Effector memory CD8-positive, alpha-beta T cell (primary cell): ENCODE measurements around the gene ATXN7.

Experiments used
- ATAC-seq: fragments of 150-1000 bp; cut with Tn5 transposase; replicated peaks from 2 replicates; pipeline ENCODE4 v1.10.0; 2021; ENCODE audit warnings: mild to moderate bottlenecking, moderate library complexity
- DNase-seq, 3 experiments: peaks; one replicate each; pipeline ENCODE4 v3.0.0; 2021
- H3K27ac Mint-ChIP-seq, 2 donors: one replicate each; pipeline ENCODE4 v1.8.0; 2022; ENCODE audit warnings: mild to moderate bottlenecking in 2 of 2, mixed read lengths in 2 of 2, moderate library complexity in 2 of 2
- H3K27me3 Mint-ChIP-seq, 2 donors: one replicate each; pipeline ENCODE4 v1.8.0; 2022; ENCODE audit warnings: mixed read lengths in 2 of 2
- H3K36me3 Mint-ChIP-seq: one replicate; pipeline ENCODE4 v1.8.0; 2022; ENCODE audit warnings: mild to moderate bottlenecking, moderate library complexity, mixed read lengths; ENCODE audit not compliant: insufficient read depth
- H3K4me1 Mint-ChIP-seq, 2 donors: one replicate each; pipeline ENCODE4 v1.8.0; 2022; ENCODE audit warnings: low read depth in 2 of 2, mixed read lengths in 2 of 2
- H3K4me3 Mint-ChIP-seq, 2 donors: one replicate each; pipeline ENCODE4 v1.8.0; 2022; ENCODE audit warnings: mild to moderate bottlenecking in 2 of 2, mixed read lengths in 2 of 2, moderate library complexity in 2 of 2
- H3K9me3 Mint-ChIP-seq, 2 donors: one replicate each; pipeline ENCODE4 v1.8.0; 2022; ENCODE audit warnings: mixed read lengths in 2 of 2

Gene ATXN7

DNA sequence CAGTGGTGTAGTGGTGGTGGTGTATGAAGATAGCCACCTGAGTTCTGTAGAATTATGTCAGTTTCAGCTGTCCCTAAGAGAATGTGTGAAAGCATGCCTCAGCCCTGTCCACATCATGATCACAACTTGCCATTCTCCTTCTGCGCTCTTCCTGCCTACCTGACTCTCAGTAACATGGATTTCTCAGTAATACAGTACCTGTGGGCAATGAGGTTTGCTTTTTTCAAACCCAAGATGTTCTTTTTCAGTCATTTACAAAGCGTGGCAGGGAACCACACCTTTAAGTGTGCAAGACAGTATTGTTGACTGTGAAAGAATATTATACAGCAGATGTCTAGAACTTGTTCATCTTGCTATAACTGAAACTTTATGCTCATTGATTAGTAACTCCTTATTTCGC is 120.7 kb downstream of the ATXN7 start:
- ATAC-seq (no peak), DNase-seq (no peak)
- H3K4me3 Mint-ChIP-seq = no peak overlapping the region
- H3K9me3 Mint-ChIP-seq = no peaks in the 10 kb centered on the region
- H3K4me1 Mint-ChIP-seq = peaks cover 30 to 52% of the 10 kb centered on the region in 2 donors
- H3K27me3 Mint-ChIP-seq = no peaks in the 10 kb centered on the region
- peaks cover 82% of the 10 kb centered on the region for H3K36me3 Mint-ChIP-seq
- peak overlapping the region in 1 of 2 donors; percentile 14 for H3K27ac Mint-ChIP-seq

DNA sequence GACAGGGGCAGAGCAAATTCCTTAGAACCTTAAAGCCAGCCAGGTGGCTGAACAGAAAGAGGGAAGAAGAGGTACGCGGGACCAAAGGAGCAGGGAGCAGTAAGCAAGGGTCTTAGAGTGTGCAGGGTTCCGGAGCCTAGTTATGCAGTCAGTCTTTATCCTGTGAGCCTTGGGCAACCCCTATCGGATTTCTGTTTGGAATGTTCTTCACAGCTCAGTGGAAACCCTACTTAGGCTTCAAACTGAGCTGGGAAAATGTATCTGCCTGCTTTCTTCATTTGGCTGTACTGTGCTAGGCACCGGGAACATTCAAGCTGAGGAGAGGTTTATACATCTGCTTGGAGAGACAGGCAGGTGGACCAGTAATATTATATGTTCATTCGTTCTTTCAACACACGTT is 122.5 kb downstream of the ATXN7 start:
- Mint-ChIP-seq H3K4me1 (peaks cover 21 to 37% of the 10 kb centered on the region in 2 donors), H3K9me3 (no peaks in the 10 kb centered on the region), H3K36me3 (peaks cover 87% of the 10 kb centered on the region), H3K27me3 (no peaks in the 10 kb centered on the region), H3K4me3 (no peak overlapping the region), H3K27ac (peak overlapping the region in 1 of 2 donors; percentile 82)
- no peak for DNase-seq
- no peak for ATAC-seq

DNA sequence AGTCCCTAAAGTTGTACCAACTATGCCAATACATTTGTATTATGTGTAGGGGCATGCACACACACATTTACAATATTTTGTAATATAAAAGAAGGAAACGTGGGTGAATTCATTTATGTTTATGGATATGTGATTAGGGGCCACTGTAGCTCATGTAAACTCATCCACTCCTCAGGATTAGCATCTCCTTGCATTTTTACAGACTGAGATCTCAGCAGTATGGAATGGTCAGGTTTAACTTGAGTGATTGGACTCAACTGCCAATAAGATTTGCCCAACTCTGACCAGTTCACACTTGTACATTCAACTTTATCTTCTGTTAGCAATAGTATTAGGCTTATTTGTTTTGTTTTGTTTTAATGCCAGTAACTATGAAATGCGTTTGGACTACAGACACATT is 123.2 kb downstream of the ATXN7 start:
- ATAC-seq = no peak
- H3K4me1 Mint-ChIP-seq = peaks cover 22 to 37% of the 10 kb centered on the region in 2 donors
- H3K4me3 Mint-ChIP-seq = no peak overlapping the region
- H3K36me3 Mint-ChIP-seq = peaks cover 85% of the 10 kb centered on the region
- DNase-seq = no peak
- peak overlapping the region; percentile 30 to 61 for H3K27ac Mint-ChIP-seq
- H3K27me3 Mint-ChIP-seq = no peaks in the 10 kb centered on the region
- H3K9me3 Mint-ChIP-seq = no peaks in the 10 kb centered on the region

GRCh38 chr3:63988943-63989342 is 125.3 kb downstream of the ATXN7 start:
- Mint-ChIP-seq H3K9me3 (no peaks in the 10 kb centered on the region), H3K36me3 (peaks cover 81% of the 10 kb centered on the region), H3K27ac (peak overlapping the region in 1 of 2 donors; percentile 2), H3K4me1 (peaks cover 24 to 28% of the 10 kb centered on the region in 2 donors), H3K27me3 (no peaks in the 10 kb centered on the region), H3K4me3 (no peak overlapping the region)
- ATAC-seq (no peak), DNase-seq (no peak)

- Mint-ChIP-seq H3K36me3 (peaks cover 80% of the 10 kb centered on the region), H3K4me1 (peaks cover 18 to 21% of the 10 kb centered on the region in 2 donors), H3K27me3 (no peaks in the 10 kb centered on the region), H3K4me3 (no peak overlapping the region), H3K9me3 (no peaks in the 10 kb centered on the region), H3K27ac (peak overlapping the region; percentile 33 to 72)
- ATAC-seq (no peak), DNase-seq (no peak)
Observed at GRCh38 chr3:63990204-63990603, 126.5 kb downstream of the ATXN7 start.

DNA sequence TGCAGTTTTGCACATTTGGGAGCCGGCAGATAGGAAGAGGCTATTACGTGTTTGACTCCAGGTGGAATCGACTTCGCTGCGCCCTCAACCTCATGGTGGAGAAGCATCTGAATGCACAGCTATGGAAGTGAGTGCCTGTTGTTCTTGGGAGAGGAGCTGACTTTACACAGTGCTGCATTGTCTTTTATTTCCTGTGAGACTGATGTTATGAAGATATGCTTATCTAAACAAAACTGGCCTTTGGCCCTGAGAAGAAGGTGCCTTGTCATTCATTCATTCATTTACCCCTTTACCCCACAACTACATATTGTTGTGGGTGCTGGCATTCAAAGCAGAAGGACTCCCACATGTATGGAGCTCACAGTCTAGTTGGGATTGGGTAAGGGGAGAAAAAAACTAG is 127.1 kb downstream of the ATXN7 start:
- H3K27ac Mint-ChIP-seq = peak overlapping the region; percentile 33 to 72
- no peak overlapping the region for H3K4me3 Mint-ChIP-seq
- ATAC-seq (no peak), DNase-seq (no peak)
- H3K27me3 Mint-ChIP-seq = no peaks in the 10 kb centered on the region
- peaks cover 80% of the 10 kb centered on the region for H3K36me3 Mint-ChIP-seq
- peaks cover 15 to 16% of the 10 kb centered on the region in 2 donors for H3K4me1 Mint-ChIP-seq
- no peaks in the 10 kb centered on the region for H3K9me3 Mint-ChIP-seq

DNA sequence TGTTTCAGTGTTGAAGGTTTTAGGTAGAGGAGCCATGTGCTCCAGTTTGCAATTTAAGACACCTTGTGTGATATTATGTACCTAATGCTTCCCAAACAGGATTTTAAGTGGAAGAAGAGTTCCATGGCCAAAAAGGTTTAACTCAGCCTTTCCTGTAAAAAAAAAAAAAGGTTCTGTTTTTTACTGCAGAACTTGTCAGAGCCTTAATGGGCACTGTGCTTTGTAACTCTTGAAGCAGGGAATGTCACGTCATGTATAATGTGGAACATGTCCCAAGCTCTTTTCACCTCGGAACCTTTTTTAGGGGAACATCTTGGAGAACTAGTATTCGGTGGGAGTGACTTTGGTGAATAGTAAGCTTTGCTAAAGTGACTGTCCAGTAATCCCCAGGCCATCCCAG is 128.0 kb downstream of the ATXN7 start:
- DNase-seq (no peak), ATAC-seq (no peak)
- H3K36me3 Mint-ChIP-seq = peaks cover 86% of the 10 kb centered on the region
- H3K27me3 Mint-ChIP-seq = no peaks in the 10 kb centered on the region
- peaks cover 9 to 14% of the 10 kb centered on the region in 2 donors for H3K4me1 Mint-ChIP-seq
- H3K4me3 Mint-ChIP-seq = no peak overlapping the region
- peak overlapping the region; percentile 72 to 79 for H3K27ac Mint-ChIP-seq
- H3K9me3 Mint-ChIP-seq = no peaks in the 10 kb centered on the region

- Mint-ChIP-seq H3K4me1 (peaks cover 11 to 14% of the 10 kb centered on the region in 2 donors), H3K27ac (peak overlapping the region; percentile 63 to 79), H3K9me3 (no peaks in the 10 kb centered on the region), H3K4me3 (no peak overlapping the region), H3K36me3 (peaks cover 89% of the 10 kb centered on the region), H3K27me3 (no peaks in the 10 kb centered on the region)
- DNase-seq = no peak
- no peak for ATAC-seq
Observed at GRCh38 chr3:63992516-63993209, 129.0 kb downstream of the ATXN7 start.

DNA sequence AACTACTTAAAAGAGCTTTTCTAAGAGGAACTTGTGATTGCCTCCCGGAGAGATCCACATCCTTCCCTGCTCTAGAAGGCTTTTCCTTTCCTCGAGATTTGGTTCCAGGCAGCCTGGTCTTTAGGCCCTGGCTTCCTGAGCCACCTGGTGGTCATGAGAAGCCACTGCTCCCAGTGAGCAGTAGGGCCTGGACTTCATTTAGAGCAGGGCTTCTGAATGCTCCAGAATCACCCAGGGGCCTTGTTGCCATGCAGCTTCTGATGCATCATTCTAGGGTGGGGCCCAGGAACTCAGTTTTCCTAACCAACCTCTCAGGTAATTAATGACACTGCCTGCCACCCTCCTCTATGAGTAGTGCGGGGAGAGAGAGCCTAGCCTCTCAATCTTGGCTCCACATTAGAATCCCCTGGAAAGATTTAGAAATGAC is 130.0 kb downstream of the ATXN7 start:
- Mint-ChIP-seq H3K27me3 (no peaks in the 10 kb centered on the region), H3K4me1 (peaks cover 11 to 15% of the 10 kb centered on the region in 2 donors), H3K4me3 (no peak overlapping the region), H3K9me3 (no peaks in the 10 kb centered on the region), H3K27ac (peak overlapping the region in 1 of 2 donors; percentile 63), H3K36me3 (peaks cover 84% of the 10 kb centered on the region)
- ATAC-seq (peak; percentile 90), DNase-seq (peak; percentile 49 to 53 (median 51))

- H3K4me1 Mint-ChIP-seq = peaks cover 11 to 20% of the 10 kb centered on the region in 2 donors
- no peak for DNase-seq
Observed at GRCh38 chr3:63995086-63995485, 131.4 kb downstream of the ATXN7 start.

DNA sequence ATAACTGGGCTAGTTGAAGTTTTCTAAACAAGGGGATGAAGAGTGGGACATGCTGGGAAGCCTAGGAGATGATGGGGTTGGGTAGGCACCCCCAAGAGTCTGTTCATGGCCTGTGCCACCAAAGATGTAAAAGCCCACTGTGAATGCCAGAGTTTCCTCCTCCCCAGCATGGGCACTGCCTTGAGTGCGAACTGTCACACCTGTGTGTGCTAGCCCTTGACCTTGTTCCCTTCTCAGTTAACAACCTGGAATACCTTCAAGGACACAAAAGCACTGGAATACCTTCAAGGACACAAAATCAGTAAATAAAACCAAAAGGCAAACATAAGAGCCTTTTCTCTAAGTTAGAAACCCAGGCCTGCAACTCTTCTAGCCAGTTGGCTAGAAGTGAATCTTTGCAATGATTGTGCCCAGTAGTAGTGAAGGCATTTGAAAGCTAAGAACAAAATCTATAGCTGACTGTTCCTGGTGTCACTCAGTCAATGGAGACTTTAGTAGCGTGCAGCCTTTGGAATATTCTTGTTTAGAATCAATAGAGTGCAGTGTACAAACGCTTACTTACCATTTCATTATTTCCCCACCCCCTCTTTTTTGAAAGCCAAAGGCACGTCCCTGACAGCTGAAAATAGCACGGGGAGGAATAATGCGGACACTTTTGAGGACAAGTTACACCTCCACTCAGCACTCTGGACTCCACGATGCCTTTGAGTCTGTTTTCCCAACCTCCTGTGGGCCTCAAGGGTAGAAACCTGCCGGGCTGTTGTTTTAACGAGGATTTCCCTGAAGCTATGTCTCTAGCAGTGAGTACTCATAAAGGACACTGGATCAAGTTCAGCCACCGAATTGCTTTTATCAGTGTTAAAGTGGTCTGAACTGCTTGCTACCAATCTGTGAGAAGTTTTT is 135.4 kb downstream of the ATXN7 start:
- Mint-ChIP-seq H3K27ac (peak overlapping the region; percentile 66 to 83), H3K9me3 (no peaks in the 10 kb centered on the region), H3K4me1 (peaks cover 4 to 18% of the 10 kb centered on the region in 2 donors), H3K27me3 (no peaks in the 10 kb centered on the region), H3K36me3 (peaks cover 73% of the 10 kb centered on the region), H3K4me3 (no peak overlapping the region)
- ATAC-seq (no peak), DNase-seq (no peak)

More at GRCh38 chr3:63995086-63995485, 131.4 kb downstream of the ATXN7 start:
- H3K36me3 Mint-ChIP-seq = peaks cover 83% of the 10 kb centered on the region
- ATAC-seq = no peak
- peak overlapping the region in 1 of 2 donors; percentile 20 for H3K27ac Mint-ChIP-seq
- H3K9me3 Mint-ChIP-seq = no peaks in the 10 kb centered on the region
- H3K4me3 Mint-ChIP-seq = no peak overlapping the region
- no peaks in the 10 kb centered on the region for H3K27me3 Mint-ChIP-seq

DNA sequence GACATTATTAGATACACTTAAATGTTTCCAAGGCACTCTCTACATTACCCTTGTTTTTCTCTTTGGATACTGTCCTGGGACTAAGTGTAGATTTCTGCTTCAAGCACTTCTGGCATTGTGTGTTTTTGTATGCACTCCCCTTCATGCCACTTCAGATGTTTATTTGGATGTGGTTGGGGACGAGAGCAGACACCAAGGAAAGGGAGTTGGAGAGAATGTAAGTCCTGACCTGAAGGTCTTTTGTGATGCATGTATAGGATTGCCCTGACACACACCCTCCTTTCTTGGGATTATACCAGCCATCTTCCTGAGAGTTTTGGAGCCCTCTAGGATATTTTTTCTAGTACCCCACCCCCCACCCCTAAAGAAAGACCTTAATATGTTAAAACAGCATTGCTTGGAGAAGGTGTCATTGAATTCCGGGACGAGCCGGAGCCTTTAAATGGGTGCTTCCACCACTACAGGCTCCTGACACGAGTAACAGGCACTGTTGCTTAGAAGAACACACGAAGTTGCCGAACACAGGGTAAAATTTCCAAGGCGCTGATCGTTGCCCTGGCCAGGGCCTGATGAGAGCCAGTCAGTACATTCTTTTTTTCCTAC is 136.9 kb downstream of the ATXN7 start:
- Mint-ChIP-seq H3K4me3 (no peak overlapping the region), H3K27me3 (no peaks in the 10 kb centered on the region), H3K4me1 (peaks cover 2 to 18% of the 10 kb centered on the region in 2 donors), H3K27ac (peak overlapping the region in 1 of 2 donors; percentile 56), H3K9me3 (no peaks in the 10 kb centered on the region), H3K36me3 (peaks cover 59% of the 10 kb centered on the region)
- ATAC-seq = no peak
- no peak for DNase-seq

- Mint-ChIP-seq H3K27ac (no peak overlapping the region), H3K36me3 (peaks cover 42% of the 10 kb centered on the region), H3K4me1 (peaks cover 0 to 17% of the 10 kb centered on the region in 2 donors), H3K4me3 (no peak overlapping the region), H3K27me3 (no peaks in the 10 kb centered on the region), H3K9me3 (no peaks in the 10 kb centered on the region)
- ATAC-seq = no peak
- no peak for DNase-seq
Observed at GRCh38 chr3:64002233-64002632, 138.6 kb downstream of the ATXN7 start.
